HepG2 (cell line): Measurements from ENCODE around the gene PPM1K. TPM values are rescaled to one million over a fixed set of nuclear protein-coding genes. Genes with fewer than 3 reads are reported as not detected.

Experiments used
- CEBPZ ChIP-seq: IDR thresholded peaks from 2 replicates; pipeline ENCODE4 v1.6.1; 2012; ENCODE audit warnings: low read length, improper control_type of control experiment
- DBP ChIP-seq: sonication (generic); formaldehyde crosslinking; IDR thresholded peaks from 2 replicates; pipeline ENCODE4 v1.4.0; 2020; ENCODE audit warnings: missing genetic modification reagents; ENCODE audit errors: not compliant biosample characterization
- HMG20A ChIP-seq: IDR thresholded peaks from 2 replicates; pipeline ENCODE4 v1.6.1; 2016; ENCODE audit warnings: borderline replicate concordance
- HNF1A ChIP-seq, 2 experiments: sonication (generic) in 1 of 2; formaldehyde crosslinking in 1 of 2; IDR thresholded peaks; 2 replicates each; pipeline versions ENCODE4 v1.4.0 to v1.6.1; 2016 to 2020; ENCODE audit warnings: borderline replicate concordance in 1 of 2, low read depth in 1 of 2, mild to moderate bottlenecking in 1 of 2, missing genetic modification reagents in 1 of 2
- HNRNPK ChIP-seq: fragments of 200-400 bp; formaldehyde crosslinking; IDR thresholded peaks from 2 replicates; pipeline ENCODE4 v1.6.1; 2018; ENCODE audit warnings: low read length, low read depth, moderate library complexity, mild to moderate bottlenecking; ENCODE audit not compliant: poor library complexity, severe bottlenecking
- KDM1A ChIP-seq: IDR thresholded peaks from 2 replicates; pipeline ENCODE4 v1.6.1; 2016; ENCODE audit warnings: missing compliant biosample characterization
- KMT2B ChIP-seq: IDR thresholded peaks from 2 replicates; pipeline ENCODE4 v1.6.1; 2016; ENCODE audit warnings: missing genetic modification reagents, missing compliant biosample characterization
- ZBTB34 ChIP-seq: sonication (generic); formaldehyde crosslinking; IDR thresholded peaks from 2 replicates; pipeline ENCODE4 v1.8.0; 2022; ENCODE audit warnings: mild to moderate bottlenecking, missing genetic modification reagents
- ZNF275 ChIP-seq: sonication (generic); formaldehyde crosslinking; IDR thresholded peaks from 2 replicates; pipeline ENCODE4 v1.8.0; 2022; ENCODE audit warnings: missing genetic modification reagents, mild to moderate bottlenecking, inconsistent platforms, borderline replicate concordance
- ZNF616 ChIP-seq: sonication (generic); formaldehyde crosslinking; IDR thresholded peaks from 2 replicates; pipeline ENCODE4 v1.5.0; 2020; ENCODE audit warnings: low read depth, mild to moderate bottlenecking, missing genetic modification reagents
- ZNF674 ChIP-seq: sonication (generic); formaldehyde crosslinking; IDR thresholded peaks from 2 replicates; pipeline ENCODE4 v1.5.0; 2020; ENCODE audit warnings: low read depth, mild to moderate bottlenecking, missing genetic modification reagents
- ZNF703 ChIP-seq: sonication (generic); formaldehyde crosslinking; IDR thresholded peaks from 2 replicates; pipeline ENCODE4 v1.5.1; 2020; ENCODE audit warnings: missing genetic modification reagents, mild to moderate bottlenecking, moderate library complexity, borderline replicate concordance
- polyA plus RNA-seq, 8 experiments: library from polyadenylated mRNA; depleted of rRNA in 3 of 8; stranded (reverse) in 7 of 8; unstranded in 1 of 8; fragments of >200 nt; fragmentation: Illumina TruSeq in 4 of 8; extraction: Trizol in 4 of 8; gene quantifications; 2 replicates each; pipeline versions ENCODE4 v1.2.1 to v1.2.3, GENCODE V29; 2011 to 2016; ENCODE audit warnings: low read depth in 4 of 8, missing spikeins in 1 of 8, mixed read lengths in 1 of 8; ENCODE audit not compliant: insufficient read depth in 1 of 8
- total RNA-seq, 5 experiments: library from RNA; depleted of rRNA; stranded (reverse); fragments of >200 nt; fragmentation: Illumina TruSeq; extraction: Trizol; gene quantifications; 2 replicates each; pipeline ENCODE4 v1.2.3, GENCODE V29; 2016; ENCODE audit warnings: low read depth in 1 of 5
- TF ChIP-seq, protein P1 (sequence below): sonication (generic); formaldehyde crosslinking; IDR thresholded peaks from 2 replicates; pipeline ENCODE4 v1.8.0; 2023; ENCODE audit warnings: mild to moderate bottlenecking, missing genetic modification reagents
- TF ChIP-seq, protein P2 (sequence below): sonication (generic); formaldehyde crosslinking; IDR thresholded peaks from 2 replicates; pipeline ENCODE4 v1.8.0; 2022; ENCODE audit warnings: mild to moderate bottlenecking, missing genetic modification reagents, moderate library complexity

Gene PPM1K
- total and polyA plus RNA-seq, 2 of the 13 experiments (the other 11 are each of a cell fraction or from before 2014, with no cell fraction given) = 11.9 to 17.8 TPM

DNA sequence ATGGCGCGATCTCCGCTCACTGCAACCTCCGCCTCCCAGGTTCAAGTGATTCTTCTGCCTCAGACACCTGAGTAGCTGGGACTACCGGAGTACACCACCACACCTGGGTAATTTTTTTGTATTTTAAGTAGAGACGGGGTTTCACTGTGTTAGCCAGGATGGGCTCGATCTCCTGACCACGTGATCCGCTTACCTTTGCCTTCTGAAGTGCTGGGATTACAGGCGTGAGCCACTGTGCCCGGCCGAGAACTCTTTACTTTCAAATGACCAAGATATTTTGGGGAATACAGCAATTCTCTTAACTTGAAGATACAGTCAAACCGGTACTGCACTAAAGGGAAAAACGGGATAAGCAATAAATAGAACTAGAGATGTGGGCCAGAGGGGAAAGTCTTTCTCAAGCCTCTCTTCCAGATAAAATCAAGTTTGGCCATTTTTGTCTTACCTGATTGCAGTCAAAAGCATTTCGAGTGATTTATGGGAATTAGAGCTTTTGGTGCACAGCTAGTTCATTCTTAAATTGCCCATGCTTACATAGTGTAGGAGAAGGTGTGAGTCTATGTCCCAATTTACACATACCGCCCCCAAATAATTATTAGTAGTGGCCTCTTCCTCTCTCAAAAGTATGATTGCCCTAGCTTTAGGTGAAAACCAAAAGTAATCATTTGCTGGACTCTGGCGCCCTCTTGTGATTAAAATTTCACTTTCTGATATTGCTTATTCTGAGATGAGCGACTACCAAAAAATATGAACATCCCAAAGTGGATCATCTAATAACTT, 72.7 kb downstream of the PPM1K start (continued):
- no peak for TF ChIP-seq ZBTB34 (CRISPR knock-in tag)
- TF ChIP-seq ZNF275 (CRISPR knock-in tag) = no peak
- no peak for TF ChIP-seq KMT2B (CRISPR knock-in tag)
- no peak for TF ChIP-seq HNRNPK
- TF ChIP-seq DBP (CRISPR knock-in tag) = no peak
- TF ChIP-seq ZNF616 (CRISPR knock-in tag) = no peak
- TF ChIP-seq HNF1A (IDR thresholded peaks at IDR 0.05; ENCODE audit: low read depth) = no peak
- TF ChIP-seq HNF1A (CRISPR knock-in tag; IDR thresholded peaks at IDR 0.05; ENCODE audit: borderline replicate concordance) = no peak
- TF ChIP-seq KDM1A (CRISPR knock-in tag) = no peak
- TF ChIP-seq CEBPZ = no peak
- TF ChIP-seq ZNF703 = no peak
- TF ChIP-seq, protein P1, sequence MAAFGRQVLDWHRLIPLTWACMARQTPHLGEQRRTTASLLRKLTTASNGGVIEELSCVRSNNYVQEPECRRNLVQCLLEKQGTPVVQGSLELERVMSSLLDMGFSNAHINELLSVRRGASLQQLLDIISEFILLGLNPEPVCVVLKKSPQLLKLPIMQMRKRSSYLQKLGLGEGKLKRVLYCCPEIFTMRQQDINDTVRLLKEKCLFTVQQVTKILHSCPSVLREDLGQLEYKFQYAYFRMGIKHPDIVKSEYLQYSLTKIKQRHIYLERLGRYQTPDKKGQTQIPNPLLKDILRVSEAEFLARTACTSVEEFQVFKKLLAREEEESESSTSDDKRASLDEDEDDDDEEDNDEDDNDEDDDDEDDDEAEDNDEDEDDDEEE (CRISPR knock-in tag) = no peak
- TF ChIP-seq, protein P2, sequence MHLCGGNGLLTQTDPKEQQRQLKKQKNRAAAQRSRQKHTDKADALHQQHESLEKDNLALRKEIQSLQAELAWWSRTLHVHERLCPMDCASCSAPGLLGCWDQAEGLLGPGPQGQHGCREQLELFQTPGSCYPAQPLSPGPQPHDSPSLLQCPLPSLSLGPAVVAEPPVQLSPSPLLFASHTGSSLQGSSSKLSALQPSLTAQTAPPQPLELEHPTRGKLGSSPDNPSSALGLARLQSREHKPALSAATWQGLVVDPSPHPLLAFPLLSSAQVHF (CRISPR knock-in tag) = no peak
- TF ChIP-seq ZNF674 (CRISPR knock-in tag) = no peak
- no peak for TF ChIP-seq HMG20A (CRISPR knock-in tag)
